Coronary artery (tissue), 2 donors: ENCODE data around the gene PARP12.

Experiments
- DNase-seq: peaks from one replicate; pipeline ENCODE4 v3.0.0-alpha.2; 2017; ENCODE audit warnings: low spot score
- H3K27ac ChIP-seq, 2 donors: fragments of 200-600 bp; sonication (generic); one replicate each; pipeline ENCODE4 v1.5.1; 2016 to 2019
- H3K4me3 ChIP-seq: fragments of 200-600 bp; sonication (generic); 2 replicates; pipeline ENCODE4 v1.5.1; 2016; ENCODE audit warnings: mild to moderate bottlenecking, moderate library complexity
- CTCF ChIP-seq: fragments of 200-600 bp; sonication (generic); IDR thresholded peaks from one replicate; pipeline ENCODE4 v1.5.1; 2019; ENCODE audit warnings: antibody characterized with exemption

The PARP12 gene

GRCh38 chr7:140015471-140015970, 47.2 kb downstream of the PARP12 start:
- DNase-seq, result no peak
- TF ChIP-seq CTCF, result no peak
- no peak overlapping the region for H3K4me3 ChIP-seq
- no peak overlapping the region for H3K27ac ChIP-seq

- no peak for TF ChIP-seq CTCF
- H3K4me3 ChIP-seq, result no peak overlapping the region
- DNase-seq, result no peak
- no peak overlapping the region for H3K27ac ChIP-seq
Measured at GRCh38 chr7:140014123-140014522, 48.6 kb downstream of the PARP12 start.

GRCh38 chr7:140013676-140014075, 49.1 kb downstream of the PARP12 start:
- TF ChIP-seq CTCF, result no peak
- Histone ChIP-seq H3K27ac (no peak overlapping the region), H3K4me3 (no peak overlapping the region)
- no peak for DNase-seq

GRCh38 chr7:140010194-140010895, 52.4 kb downstream of the PARP12 start:
- H3K4me3 ChIP-seq, result no peak overlapping the region
- H3K27ac ChIP-seq, result no peak overlapping the region
- TF ChIP-seq CTCF, result no peak
- no peak for DNase-seq

GRCh38 chr7:140009735-140010134, 53.0 kb downstream of the PARP12 start:
- no peak for DNase-seq
- no peak for TF ChIP-seq CTCF
- H3K4me3 ChIP-seq, result no peak overlapping the region
- H3K27ac ChIP-seq, result no peak overlapping the region

GRCh38 chr7:140008755-140009610, 53.8 kb downstream of the PARP12 start:
- TF ChIP-seq CTCF, result no peak
- DNase-seq, result no peak
- Histone ChIP-seq H3K4me3 (no peak overlapping the region), H3K27ac (no peak overlapping the region)
